Gastrocnemius medialis (tissue), 4 donors: Measurements from ENCODE around the gene PARD3. TPM values are rescaled to one million over a fixed set of nuclear protein-coding genes. Genes with fewer than 3 reads are reported as not detected.

Experiments used
- ATAC-seq, 2 donors: fragments of 150-250 bp; one replicate each; pipeline ENCODE4 v1.9.1; 2016
- DNase-seq, 2 donors: peaks; one replicate each; pipeline ENCODE4 v3.0.0-alpha.2; 2019
- H3K27ac ChIP-seq, 4 donors: fragments of 200-600 bp; sonication (generic); 1 replicate in 1 of 4; 2 replicates in 3 of 4; pipeline ENCODE4 v1.5.1; 2016 to 2018; ENCODE audit warnings: mild to moderate bottlenecking in 2 of 4, moderate library complexity in 1 of 4
- H3K27me3 ChIP-seq, 3 donors: fragments of 200-600 bp; sonication (generic) in 2 of 3; 1 replicate in 1 of 3; 2 replicates in 2 of 3; pipeline versions ENCODE4 v1.5.1 to v1.6.0; 2016 to 2019; ENCODE audit warnings: mild to moderate bottlenecking in 1 of 3, moderate library complexity in 1 of 3
- H3K36me3 ChIP-seq, 2 donors: fragments of 200-600 bp; sonication (generic) in 1 of 2; one replicate each; pipeline ENCODE4 v1.5.1; 2017 to 2018
- H3K4me1 ChIP-seq, 2 donors: fragments of 200-600 bp; sonication (generic) in 1 of 2; one replicate each; pipeline ENCODE4 v1.5.1; 2016 to 2017; ENCODE audit warnings: mild to moderate bottlenecking in 2 of 2
- H3K4me3 ChIP-seq, 4 donors: fragments of 200-600 bp; sonication (generic) in 3 of 4; 1 replicate in 1 of 4; 2 replicates in 3 of 4; pipeline ENCODE4 v1.5.1; 2016 to 2019; ENCODE audit warnings: mild to moderate bottlenecking in 2 of 4
- H3K9me3 ChIP-seq, 3 donors: fragments of 200-600 bp; sonication (generic) in 2 of 3; 1 replicate in 1 of 3; 2 replicates in 2 of 3; pipeline ENCODE4 v1.5.1; 2016 to 2019
- CTCF ChIP-seq, 5 experiments: fragments of 450-650 bp in 3 of 5; fragments of 200-600 bp in 2 of 5; sonication (generic) in 2 of 5; IDR thresholded peaks in 4 of 5; conservative IDR thresholded peaks in 1 of 5; 1 replicate in 4 of 5; 2 replicates in 1 of 5; pipeline ENCODE4 v1.5.1; 2016 to 2019; ENCODE audit warnings: antibody characterized with exemption in 5 of 5, mild to moderate bottlenecking in 3 of 5, moderate library complexity in 3 of 5
- POLR2A ChIP-seq, 2 donors: fragments of 450-650 bp; IDR thresholded peaks; one replicate each; pipeline ENCODE4 v1.6.1; 2017; ENCODE audit warnings: antibody characterized with exemption in 2 of 2, mild to moderate bottlenecking in 2 of 2, moderate library complexity in 2 of 2
- in situ Hi-C, 4 donors: fragments of 200-750 bp; cut with MboI; loops; one replicate each; pipeline versions ENCODE4 v1.15.0 to v1.8.0; 2017; ENCODE audit warnings: low sequenced_read_pairs in 4 of 4
- intact Hi-C: fragments of 100-400 bp; cut with DNase I; formaldehyde crosslinking; loops from one replicate; pipeline ENCODE4 v1.15.1; 2023; ENCODE audit warnings: low total_unique reads
- total RNA-seq, 4 donors: library from RNA; depleted of rRNA; stranded (reverse); fragments of >200 nt; gene quantifications; one replicate each; pipeline versions ENCODE4 v1.1.0 to v1.2.3, GENCODE V29; 2016

PARD3 gene
- total RNA-seq, 4 donors from 2014 or later: 64.6 to 75.8 (median 68.3) TPM

- ATAC-seq: no peak
- no peaks in the 10 kb centered on the region for H3K9me3 ChIP-seq
- intact Hi-C loops (no loop called here), in situ Hi-C loops (no loop called here)
- peaks cover 0 to 15% of the 10 kb centered on the region in 2 donors for H3K4me1 ChIP-seq
- H3K27ac ChIP-seq: no peak overlapping the region
- H3K4me3 ChIP-seq: no peak overlapping the region
- no peak for DNase-seq
- H3K36me3 ChIP-seq: no peaks in the 10 kb centered on the region
- TF ChIP-seq CTCF (IDR thresholded peaks at IDR 0.05 in 4 of 5, conservative IDR thresholded peaks at IDR 0.05 in 1 of 5) (no peak), POLR2A (IDR thresholded peaks at IDR 0.05) (no peak)
- H3K27me3 ChIP-seq: no peaks in the 10 kb centered on the region
Observed at GRCh38 chr10:34183016-34183796, 631.9 kb downstream of the PARD3 start.

GRCh38 chr10:34181553-34182300, 633.4 kb downstream of the PARD3 start:
- Histone ChIP-seq H3K9me3 (no peaks in the 10 kb centered on the region), H3K27me3 (no peaks in the 10 kb centered on the region), H3K4me1 (peaks cover 0 to 15% of the 10 kb centered on the region in 2 donors), H3K36me3 (no peaks in the 10 kb centered on the region), H3K4me3 (no peak overlapping the region), H3K27ac (no peak overlapping the region)
- intact Hi-C loops (no loop called here), in situ Hi-C loops (no loop called here)
- ATAC-seq: no peak
- DNase-seq: no peak
- TF ChIP-seq POLR2A (IDR thresholded peaks at IDR 0.05): no peak
- TF ChIP-seq CTCF (IDR thresholded peaks at IDR 0.05 in 4 of 5, conservative IDR thresholded peaks at IDR 0.05 in 1 of 5): no peak

GRCh38 chr10:34180749-34181148, 634.3 kb downstream of the PARD3 start:
- ATAC-seq (no peak), DNase-seq (no peak)
- Histone ChIP-seq H3K4me1 (peaks cover 0 to 15% of the 10 kb centered on the region in 2 donors), H3K27ac (no peak overlapping the region), H3K9me3 (no peaks in the 10 kb centered on the region), H3K27me3 (no peaks in the 10 kb centered on the region), H3K4me3 (no peak overlapping the region), H3K36me3 (no peaks in the 10 kb centered on the region)
- intact Hi-C loops: no loop called here
- TF ChIP-seq POLR2A (IDR thresholded peaks at IDR 0.05) (no peak), CTCF (IDR thresholded peaks at IDR 0.05 in 4 of 5, conservative IDR thresholded peaks at IDR 0.05 in 1 of 5) (no peak)
- in situ Hi-C loops: no loop called here

- DNase-seq: no peak
- TF ChIP-seq CTCF (IDR thresholded peaks at IDR 0.05 in 4 of 5, conservative IDR thresholded peaks at IDR 0.05 in 1 of 5) (no peak), POLR2A (IDR thresholded peaks at IDR 0.05) (no peak)
- no peaks in the 10 kb centered on the region for H3K9me3 ChIP-seq
- H3K27ac ChIP-seq: no peak overlapping the region
- ATAC-seq: no peak
- H3K36me3 ChIP-seq: no peaks in the 10 kb centered on the region
- no peak overlapping the region for H3K4me3 ChIP-seq
- H3K27me3 ChIP-seq: no peaks in the 10 kb centered on the region
- H3K4me1 ChIP-seq: peaks cover 0 to 4% of the 10 kb centered on the region in 2 donors
- intact Hi-C loops (no loop called here), in situ Hi-C loops (no loop called here)
Observed at GRCh38 chr10:34179280-34179679, 635.8 kb downstream of the PARD3 start.
